HL-60/S4 treated with retinoic acid at 250 ng/mL for 4 days and 3 days (cell line): ENCODE measurements around the gene RELN.
"Not testable (repeated sequence)": the region's sequence is repeated elsewhere in the genome, so short reads cannot be mapped to it uniquely, and the experiment has no call there.

Source experiments
- in situ Hi-C: fragments of 300-500 bp; cut with MboI; formaldehyde crosslinking; loops from 2 replicates; pipeline ENCODE4 v1.7.0; 2022; ENCODE audit warnings: low sequenced_read_pairs

Gene RELN

DNA sequence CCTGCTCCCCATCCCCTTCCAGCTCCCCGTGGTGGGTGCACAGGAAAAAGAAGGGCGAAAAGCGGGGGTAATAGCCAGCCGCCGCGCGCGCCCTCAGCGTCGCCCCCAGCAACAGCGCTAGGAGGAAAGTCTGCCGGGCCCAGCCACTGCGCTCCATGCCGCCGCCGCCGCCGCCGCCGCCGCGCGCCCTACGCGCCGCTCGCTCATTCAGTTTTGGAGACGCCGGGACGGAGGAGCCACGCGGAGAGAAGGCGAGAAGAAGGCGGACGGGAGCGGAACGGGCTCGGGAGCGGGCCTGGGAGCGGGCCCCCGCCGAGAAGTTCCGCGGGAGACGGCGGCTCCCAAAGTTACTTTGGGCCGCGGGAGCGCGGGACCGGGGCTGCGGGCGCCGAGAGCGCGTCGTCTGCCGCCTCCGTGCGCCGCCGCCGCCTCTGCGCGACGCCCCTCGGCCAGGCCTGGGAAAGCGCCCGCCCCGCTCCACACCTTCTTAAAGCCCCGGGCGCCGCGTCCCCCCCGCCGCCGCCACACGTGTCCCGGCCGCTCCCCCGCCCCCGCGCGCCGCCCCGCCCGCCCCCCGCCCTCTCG, at the start of gene RELN:
Gene RELN (minus strand): TSS at position 459 of the 585 bp plus-strand sequence. CDS start 302 bp downstream, at position 157.
- in situ Hi-C loops = no loop called here

DNA sequence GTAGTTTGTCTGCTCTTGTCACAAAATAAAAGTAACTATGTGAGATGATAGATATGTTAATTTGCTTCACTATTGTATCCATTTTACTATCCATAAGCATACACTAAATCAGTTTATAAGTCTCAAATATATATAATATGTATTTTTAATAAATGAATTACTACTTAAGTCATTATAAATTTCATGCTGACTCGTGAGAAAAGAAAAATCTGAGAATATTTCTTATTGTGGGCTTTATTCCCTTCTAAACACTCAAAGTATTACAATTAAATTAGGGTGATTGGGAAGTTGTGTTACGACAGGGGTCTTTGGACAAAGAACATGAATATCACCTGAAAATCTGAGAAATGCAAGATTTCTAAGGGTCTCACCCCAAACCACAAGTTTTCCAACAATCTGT, 48.7 kb upstream of the RELN start:
- in situ Hi-C loops = no loop called here

DNA sequence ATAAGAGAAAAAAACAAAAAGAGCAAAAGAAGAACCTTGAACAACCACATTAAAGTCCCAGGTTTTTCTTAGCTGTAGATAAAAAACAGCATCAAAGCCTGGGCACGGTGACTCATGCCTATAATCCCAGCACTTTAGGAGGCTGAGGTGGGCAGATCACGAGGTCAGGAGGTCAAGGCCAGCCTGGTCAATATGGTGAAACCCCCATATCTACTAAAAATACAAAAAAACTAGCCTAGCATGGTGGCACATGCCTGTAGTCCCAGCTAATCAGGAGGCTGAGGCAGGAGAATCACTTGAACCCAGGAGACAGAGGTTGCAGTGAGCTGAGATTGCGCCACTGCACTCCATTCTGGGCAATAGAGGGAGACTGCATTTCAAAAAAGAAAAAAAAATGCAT, 47.4 kb upstream of the RELN start:
- in situ Hi-C loops = not testable (repeated sequence)

DNA sequence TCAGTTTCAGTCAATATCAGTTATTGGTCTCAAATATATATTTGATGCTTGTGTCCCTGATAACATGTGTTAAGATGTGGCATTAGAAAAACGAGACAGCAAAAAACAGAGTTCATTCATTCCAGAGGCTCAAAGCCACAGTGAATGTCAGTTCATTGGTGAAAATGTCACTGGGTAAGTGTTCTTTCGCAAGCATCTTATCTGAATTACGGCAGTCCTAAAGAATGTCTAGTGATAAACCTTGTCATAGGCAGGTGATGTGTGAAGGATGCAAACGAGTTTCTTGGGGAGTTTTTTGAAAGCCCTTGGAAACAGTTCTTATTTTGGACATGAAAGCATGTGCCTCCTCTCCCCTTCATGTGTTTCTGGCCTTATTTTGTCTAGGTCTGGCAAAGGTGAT, 45.9 kb upstream of the RELN start:
- in situ Hi-C loops = no loop called here

DNA sequence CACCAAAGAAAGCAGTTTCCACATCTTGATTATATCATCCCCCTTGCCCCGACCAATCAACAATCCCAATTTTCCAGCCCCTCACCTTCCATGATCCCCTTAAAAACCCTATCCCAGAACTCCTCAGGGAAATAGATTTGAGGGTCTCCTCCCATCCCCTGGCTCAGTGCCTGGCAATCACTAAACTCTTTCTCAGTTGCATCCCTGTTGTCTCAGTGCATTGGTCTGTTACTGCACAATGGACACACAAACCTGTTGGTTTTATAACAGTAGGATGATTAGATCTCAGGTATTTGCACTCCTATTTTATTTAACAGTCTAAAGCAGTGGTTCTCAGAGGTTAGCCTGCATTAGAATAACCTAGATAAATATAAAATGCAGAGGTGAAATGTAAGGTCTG, 45.2 kb upstream of the RELN start:
- in situ Hi-C loops = no loop called here

DNA sequence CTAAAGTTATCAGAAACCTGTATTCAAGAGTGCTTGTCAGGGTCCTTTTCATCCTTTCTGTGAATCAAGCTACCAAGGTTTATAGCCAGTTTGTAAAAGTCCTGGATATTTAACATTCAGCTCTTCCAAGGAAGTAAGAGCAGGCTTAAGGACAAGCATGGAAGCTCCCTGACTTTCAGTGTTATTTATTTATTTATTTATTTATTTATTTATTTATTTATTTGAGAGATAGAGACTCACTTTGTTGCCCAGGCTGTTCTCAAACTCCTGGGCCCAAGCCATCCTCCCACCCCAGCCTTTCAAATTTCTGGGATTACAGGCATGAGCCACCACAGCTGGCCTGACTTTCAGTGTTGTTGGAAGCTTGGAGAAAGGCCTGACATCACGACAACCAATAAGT, 44.4 kb upstream of the RELN start:
- in situ Hi-C loops = no loop called here

DNA sequence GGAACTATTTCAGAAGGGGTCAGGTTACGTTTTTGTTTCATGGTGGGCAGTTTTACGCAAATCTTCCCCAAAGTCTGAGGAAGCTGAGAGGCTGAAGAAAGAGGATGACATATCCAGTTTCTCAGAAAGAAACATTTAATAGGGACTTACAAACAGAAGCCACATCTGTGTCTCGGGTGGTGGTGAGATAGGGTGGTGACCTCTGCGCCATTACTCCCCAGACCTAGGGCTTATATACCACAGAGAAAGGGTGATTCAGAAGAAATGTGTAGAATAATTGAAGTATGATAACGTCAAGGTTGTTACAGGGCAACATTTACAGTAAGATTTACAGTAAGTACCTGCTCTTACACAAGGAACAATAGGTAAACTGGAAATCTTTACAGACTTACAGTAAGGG, 43.0 kb upstream of the RELN start:
- in situ Hi-C loops = no loop called here

DNA sequence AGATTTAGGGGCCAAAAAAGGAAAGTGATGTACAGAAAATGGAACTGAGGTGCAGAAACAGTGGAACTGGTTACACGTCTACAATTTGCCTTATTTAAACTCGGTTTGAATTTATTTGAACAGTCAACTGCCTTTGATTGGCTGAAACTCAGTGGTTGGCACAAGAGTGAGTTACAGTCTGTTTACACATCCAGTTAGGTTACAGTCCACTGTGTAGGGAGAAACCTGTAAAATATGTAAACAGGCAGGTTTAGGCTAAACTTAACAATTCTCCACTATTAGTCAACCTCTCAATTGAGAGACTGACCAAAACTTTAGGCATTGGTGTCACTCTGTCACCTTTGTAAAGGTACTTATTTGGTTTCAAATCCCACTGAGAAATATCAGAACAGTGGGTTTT, 40.3 kb upstream of the RELN start:
- in situ Hi-C loops = no loop called here

DNA sequence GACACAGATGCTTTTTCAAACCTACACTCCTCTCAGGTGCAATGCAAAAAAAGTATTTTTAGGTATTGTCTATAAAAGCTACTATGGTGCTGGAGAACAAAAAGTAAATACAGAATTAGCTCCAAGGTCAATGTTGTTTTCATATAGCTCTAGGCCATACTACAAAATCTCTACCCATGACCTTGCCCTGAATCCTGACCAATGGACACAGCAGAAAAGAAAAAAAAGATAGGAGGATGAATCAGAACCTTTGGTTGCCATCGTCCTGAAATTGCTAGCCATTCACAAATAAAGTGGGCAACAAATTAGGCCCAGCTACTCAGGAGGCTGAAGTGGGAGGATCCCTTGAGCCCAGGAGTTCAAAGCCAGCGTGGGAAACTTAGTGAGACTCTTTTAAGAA, 35.2 kb upstream of the RELN start:
- in situ Hi-C loops = no loop called here

DNA sequence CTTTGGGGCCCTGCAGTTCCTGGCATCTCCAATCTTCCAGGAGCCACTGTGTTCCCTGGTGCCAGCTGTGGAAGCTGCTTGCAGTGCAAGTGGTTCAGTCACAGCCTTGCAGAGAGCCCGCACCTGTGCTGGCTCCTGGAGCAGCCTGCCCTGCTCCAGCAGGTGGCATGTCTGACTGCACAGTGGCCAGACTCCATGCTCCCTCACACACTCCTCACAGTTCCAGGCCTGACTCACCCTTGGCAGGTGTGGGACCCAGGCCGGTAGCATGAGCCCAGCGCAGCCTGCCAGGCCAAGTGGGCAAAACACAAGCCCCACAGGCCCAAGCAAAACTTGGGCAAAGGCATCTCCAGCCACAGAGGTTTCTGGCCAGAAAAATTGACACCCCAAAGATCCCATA, 33.6 kb upstream of the RELN start:
- in situ Hi-C loops = no loop called here

DNA sequence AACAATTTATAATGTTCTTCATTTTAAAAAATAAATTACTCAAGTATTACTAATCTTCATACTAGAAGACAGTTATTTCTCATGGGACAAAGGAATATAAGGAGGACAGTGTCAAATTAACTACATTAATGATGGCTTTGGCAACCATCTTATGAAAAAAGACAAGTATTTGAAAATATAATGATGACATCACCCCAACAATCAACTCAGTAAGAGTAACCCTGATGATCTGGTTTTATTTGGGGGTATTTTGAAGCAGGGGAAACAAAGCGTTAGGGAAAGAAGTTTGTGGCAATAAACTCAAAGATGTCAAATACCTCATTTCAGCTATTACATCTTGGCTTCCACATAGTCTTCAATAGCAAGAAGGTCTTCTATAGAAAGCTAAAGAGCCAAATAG, 29.0 kb upstream of the RELN start:
- in situ Hi-C loops = no loop called here

DNA sequence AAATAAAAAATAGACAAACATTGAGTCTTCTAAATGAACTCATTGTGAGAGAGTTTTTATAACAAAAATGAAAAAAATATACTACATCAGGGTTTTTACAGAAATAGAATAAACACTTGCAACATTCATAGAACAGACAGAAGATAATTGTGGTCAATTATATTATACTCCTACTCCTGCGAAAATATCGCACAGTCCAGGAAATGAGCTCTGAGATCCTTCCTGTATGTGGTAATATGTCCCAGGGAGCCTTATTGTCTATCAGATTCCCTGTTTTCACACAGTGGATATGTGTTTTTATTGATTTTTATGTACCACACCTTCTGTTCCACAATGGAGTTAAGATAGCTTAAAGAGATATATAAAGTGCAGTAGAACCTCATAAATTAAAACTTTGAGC, 27.5 kb upstream of the RELN start:
- in situ Hi-C loops = no loop called here

DNA sequence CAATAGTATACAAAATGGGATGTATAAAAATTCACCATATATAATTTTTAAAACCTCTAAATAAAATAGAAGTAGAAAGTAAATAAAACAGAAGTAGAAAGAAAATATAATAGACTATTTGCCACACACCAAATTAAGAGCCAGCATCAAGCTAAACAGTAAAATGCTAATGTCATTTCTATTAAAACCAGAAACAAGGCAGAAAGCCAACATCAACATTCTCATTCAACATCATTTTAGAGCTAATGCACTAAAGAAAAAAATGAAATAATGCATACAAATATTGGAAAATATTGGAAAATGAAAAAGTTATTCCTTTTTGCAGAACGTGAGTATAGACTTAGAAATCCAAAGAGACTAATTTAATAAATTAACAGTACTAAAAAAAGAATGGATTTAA, 23.4 kb upstream of the RELN start:
- in situ Hi-C loops = no loop called here

DNA sequence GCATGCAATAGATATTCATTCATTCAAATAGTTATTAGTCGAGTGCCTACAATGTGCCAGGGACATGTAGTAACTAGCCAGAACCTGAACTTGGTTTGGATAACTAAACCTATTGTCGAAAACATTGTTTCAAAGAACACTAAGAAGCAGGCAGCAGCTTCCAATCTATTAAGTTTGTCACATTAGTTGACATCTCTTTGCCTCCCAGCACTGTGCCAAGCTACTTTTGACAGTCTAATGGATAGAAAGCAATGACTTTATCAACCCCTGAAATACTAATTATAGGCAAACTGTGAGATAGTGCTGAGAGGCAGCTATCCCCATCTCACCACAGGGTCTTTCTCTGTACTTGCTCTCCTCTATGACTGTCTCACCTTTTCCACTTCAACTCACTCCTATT, 22.4 kb upstream of the RELN start:
- in situ Hi-C loops = no loop called here

DNA sequence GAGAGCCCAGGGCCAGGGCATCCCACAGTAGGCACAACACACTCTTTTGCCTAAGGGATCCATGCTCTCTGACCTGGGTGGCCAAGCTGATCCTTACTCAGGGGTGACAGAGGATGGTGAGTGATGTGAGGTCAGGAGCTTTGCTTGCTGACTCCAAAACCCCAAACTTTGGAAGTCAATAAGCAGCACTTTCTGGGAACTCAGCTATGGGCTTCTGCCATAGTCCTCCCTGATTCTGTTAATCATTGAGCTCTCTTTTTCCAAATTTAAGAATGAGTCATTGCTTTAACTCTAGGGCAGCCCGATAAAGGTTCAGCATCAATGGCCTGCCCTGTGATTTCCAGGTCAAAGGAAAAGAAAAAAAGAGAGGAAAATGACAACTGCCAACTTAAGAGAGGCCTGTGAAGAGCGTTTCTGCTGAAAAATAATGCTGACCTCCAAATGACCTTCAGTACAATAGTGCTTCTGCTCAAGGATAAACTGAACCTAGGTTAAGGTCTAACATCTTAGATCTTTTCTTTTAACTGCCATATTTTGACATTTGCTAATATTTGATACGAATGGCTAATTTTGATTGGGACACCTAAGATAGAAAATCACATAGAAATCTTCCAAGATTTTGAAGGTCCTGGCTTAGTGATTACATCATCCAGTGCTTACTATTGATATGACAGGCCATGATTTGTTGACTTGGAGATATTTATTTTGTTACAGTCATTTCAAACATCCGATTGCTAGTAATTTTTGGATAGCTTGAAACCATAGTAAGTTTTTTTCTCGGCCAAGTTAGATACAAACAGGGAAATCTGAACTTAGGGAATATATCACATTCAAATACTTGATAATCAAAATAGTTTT, 20.8 kb upstream of the RELN start:
- in situ Hi-C loops = no loop called here

DNA sequence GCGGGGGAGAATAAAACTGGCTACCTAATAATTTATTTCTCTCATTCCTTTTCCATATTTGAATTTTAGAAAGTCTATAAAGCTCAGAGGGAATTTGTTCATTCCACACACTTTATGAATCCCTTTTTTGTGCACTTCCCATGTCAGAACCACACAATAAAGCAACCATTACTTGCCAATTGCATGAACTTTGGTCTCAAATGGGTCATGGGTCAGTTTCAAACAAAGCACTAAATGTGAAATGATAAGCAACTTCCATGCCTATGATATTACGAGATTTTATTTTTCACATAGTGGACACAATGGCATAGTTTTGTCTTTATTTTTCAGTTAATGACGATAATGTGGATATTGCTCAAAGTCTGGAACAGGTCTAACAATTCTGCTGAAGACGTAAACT, 18.6 kb upstream of the RELN start:
- in situ Hi-C loops = no loop called here

DNA sequence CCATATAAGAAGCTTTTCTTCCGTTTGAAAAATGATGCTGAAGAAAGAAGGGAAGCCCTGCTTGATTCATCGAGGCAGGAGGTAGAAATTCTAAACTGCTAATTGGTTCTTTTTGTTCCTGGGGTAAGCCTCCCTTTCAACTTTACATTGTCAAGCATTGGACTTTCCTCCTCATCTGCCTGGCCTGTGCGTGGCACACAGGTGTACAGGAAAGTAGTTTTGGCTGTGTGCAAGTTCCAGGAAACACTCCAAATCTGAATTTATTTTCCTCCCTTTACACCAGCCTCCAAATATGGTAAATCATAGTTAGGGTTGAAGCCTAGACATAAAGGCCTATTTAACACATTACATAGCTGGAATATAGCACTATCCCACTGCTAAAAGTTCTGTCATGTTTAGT, 18.2 kb upstream of the RELN start:
- in situ Hi-C loops = no loop called here

DNA sequence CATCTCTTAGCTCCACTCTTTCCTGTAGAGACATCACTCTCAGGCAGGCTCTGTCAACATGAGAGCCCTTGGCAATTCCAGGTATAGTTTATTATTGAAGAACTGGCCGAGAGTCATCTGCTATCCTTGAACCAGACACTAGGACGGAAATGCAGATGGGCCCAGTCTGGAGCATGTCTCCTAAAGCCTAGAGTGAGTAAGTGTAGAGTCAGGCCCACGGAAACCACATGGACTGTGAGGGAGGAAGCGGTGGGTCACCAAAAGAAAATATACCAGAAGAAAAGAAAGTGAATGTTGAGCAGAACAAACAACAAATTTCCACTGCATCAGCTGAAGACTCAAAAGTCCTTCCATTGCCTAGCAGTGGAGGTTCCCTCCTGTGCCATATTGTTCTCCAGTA, 15.7 kb upstream of the RELN start:
- in situ Hi-C loops = no loop called here

DNA sequence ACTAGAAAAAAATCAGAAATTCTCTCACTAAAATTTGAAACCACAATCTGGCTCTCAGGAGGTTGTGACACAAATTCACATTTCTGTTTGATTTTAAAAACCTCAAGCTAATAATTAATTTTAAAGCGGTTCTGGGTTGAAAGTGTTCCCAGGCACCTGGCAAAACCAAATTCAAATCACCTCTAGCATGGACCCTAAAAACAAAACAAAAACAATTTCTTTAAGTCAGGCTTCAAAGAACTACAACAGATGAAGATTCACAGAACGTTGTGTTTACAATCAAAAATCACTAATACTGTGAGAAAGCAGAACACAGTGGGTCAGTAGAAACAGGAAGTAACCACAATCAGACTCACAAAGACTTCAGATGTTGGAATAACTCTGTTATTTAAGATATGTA, 7.2 kb upstream of the RELN start:
- in situ Hi-C loops = no loop called here

DNA sequence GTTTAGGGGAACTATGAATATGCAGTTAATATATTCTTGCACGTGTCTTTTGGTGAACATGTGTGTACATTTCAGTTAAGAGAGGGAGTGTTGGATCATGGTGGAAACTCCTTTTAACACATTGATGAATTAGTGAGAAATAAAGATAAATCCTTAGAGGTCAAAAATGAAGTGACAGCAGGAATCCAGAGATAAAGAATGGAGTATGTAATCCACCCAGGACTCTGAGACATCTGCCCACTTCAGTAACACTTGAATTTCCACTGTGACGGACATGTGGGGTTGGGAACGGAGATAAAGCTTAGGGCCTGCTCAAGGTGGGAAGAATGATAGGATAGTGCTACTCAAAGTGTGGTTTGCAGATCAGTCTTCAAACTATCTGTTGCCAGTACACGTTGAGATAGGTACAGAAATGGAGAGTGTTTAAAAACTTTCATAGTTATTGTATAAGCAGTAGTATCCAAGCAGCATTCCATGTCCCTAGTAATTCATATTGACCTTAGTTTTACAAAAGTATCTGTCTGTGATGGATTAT, 6.6 kb upstream of the RELN start:
- in situ Hi-C loops = no loop called here

DNA sequence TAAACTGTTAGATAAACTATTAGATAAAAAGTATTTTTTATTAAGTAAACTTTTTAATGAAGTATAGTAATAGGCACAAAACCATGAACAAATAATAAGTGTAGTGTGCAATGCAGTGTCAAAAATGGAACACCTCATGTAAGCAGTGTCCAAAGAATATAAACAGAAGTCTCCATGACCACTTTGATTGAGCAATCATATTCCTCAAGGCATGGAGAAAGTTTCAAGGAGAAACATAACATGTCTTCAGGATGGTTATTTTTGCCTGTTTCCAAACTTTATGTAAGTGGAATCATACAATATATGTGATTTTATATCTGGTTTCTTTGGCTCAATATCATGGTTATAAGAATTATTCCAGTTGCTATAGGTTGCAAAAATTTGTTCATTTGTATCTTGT, 6.1 kb upstream of the RELN start:
- in situ Hi-C loops = no loop called here

DNA sequence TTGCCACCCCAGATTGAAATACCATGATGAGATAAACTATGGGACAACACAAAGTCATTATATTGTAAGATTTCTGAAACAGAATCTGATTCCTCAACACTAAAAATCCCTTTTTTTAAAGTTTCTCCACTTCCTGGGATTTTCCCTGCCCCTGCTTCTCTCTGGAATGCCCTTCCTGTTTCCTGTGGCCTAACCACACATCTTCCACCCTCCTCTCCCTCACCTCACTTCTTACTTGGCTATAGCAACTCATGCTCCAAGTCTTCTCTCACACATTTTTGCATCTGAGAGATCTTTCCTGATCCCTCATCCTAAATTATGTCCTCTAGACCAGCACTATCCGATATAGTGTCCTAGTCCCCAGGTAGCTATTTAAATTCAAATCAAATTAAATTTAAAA, 4.1 kb upstream of the RELN start:
- in situ Hi-C loops = no loop called here

DNA sequence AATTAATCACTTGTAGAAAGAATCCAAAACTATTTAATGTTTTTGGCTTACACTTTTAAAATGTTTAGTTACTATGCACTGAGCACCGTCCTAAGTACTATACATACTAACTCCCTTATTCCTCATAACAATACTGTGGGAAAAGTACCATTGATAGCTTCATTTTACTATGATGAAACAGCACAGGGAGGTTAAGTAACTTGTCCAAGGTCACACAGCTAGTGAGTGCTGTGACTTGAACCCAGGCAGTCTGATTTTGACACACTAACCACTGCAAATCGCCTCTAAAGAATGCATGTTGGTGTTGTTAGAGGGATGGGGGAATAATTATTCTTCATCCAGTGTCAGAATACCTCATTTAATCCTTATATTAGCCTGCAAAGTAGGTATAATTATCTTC, 1.9 kb upstream of the RELN start:
- in situ Hi-C loops = no loop called here
